OCI-LY7 (cell line): ENCODE measurements around the gene LIPK.

ENCODE experiments used
- EZH2phosphoT487 ChIP-seq: fragments of 200-600 bp; sonication (generic); IDR thresholded peaks from 2 replicates; pipeline ENCODE4 v1.6.1; 2018; ENCODE audit warnings: low read depth, borderline replicate concordance, mild to moderate bottlenecking, mixed run types, antibody characterized with exemption, low read length, moderate library complexity, mixed read lengths
- TF ChIP-seq, protein P1 (sequence below): fragments of 200-600 bp; sonication (generic); conservative IDR thresholded peaks from 2 replicates; pipeline ENCODE4 v1.5.1; 2014; ENCODE audit warnings: mild to moderate bottlenecking, antibody characterized with exemption, low read length, moderate library complexity, mixed read lengths

DNA sequence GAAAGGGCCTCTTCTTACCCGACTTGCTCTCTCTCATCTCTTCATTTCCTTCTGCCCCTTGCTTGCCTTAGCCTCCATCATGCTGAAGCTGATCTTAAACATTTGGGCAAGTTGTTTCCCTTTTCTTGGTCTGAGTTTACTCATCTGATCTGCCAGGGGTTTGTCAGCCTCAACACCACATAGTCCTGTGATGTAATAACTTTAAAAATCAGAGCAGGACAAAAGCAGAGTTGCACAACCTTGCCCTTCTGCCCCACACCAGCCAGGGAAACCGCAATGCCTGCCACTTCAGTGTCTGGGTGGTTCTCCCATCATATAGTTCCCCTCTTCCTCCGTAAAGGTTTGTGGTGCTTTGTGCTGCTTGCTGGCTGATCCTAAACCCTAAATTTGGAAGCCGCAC lies 86.6 kb downstream of the LIPK start:
- TF ChIP-seq, protein P1, sequence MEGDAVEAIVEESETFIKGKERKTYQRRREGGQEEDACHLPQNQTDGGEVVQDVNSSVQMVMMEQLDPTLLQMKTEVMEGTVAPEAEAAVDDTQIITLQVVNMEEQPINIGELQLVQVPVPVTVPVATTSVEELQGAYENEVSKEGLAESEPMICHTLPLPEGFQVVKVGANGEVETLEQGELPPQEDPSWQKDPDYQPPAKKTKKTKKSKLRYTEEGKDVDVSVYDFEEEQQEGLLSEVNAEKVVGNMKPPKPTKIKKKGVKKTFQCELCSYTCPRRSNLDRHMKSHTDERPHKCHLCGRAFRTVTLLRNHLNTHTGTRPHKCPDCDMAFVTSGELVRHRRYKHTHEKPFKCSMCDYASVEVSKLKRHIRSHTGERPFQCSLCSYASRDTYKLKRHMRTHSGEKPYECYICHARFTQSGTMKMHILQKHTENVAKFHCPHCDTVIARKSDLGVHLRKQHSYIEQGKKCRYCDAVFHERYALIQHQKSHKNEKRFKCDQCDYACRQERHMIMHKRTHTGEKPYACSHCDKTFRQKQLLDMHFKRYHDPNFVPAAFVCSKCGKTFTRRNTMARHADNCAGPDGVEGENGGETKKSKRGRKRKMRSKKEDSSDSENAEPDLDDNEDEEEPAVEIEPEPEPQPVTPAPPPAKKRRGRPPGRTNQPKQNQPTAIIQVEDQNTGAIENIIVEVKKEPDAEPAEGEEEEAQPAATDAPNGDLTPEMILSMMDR, result no peak
- TF ChIP-seq EZH2phosphoT487, result no peak
